GM12891 (cell line): ENCODE data around the gene ARMH3.
A peak's percentile ranks its signal among the peaks of the same experiment; 100 is the strongest.

ENCODE experiments used
- DNase-seq: peaks from one replicate; pipeline ENCODE4 v3.0.0; 2011; ENCODE audit warnings: low spot score; ENCODE audit not compliant: insufficient read length
- FAIRE-seq: peaks from 2 replicates; lab custom pipeline; 2011; peaks lifted over from hg19 to GRCh38; lab: Jason Lieb, UNC
- PAX5 ChIP-seq: IDR thresholded peaks from 2 replicates; pipeline ENCODE4 v1.6.1; 2011; ENCODE audit warnings: low read length, moderate library complexity, mild to moderate bottlenecking; ENCODE audit not compliant: insufficient read depth, severe bottlenecking
- POLR2A ChIP-seq: IDR thresholded peaks from 2 replicates; pipeline ENCODE4 v1.6.1; 2011; ENCODE audit warnings: low read depth, low read length, control low read depth
- POLR2AphosphoS5 ChIP-seq: IDR thresholded peaks from 2 replicates; pipeline ENCODE4 v1.6.1; 2011; ENCODE audit warnings: low read depth, low read length, control low read depth
- POU2F2 ChIP-seq: IDR thresholded peaks from 2 replicates; pipeline ENCODE4 v1.6.1; 2011; ENCODE audit warnings: low read depth, mild to moderate bottlenecking, control low read depth, low read length, moderate library complexity
- SPI1 ChIP-seq: IDR thresholded peaks from 2 replicates; pipeline ENCODE4 v1.6.1; 2011; ENCODE audit warnings: low read depth, low read length, control low read depth
- TAF1 ChIP-seq: IDR thresholded peaks from 2 replicates; pipeline ENCODE4 v1.6.1; 2011; ENCODE audit warnings: low read depth, low read length, control low read depth

The ARMH3 gene

DNA sequence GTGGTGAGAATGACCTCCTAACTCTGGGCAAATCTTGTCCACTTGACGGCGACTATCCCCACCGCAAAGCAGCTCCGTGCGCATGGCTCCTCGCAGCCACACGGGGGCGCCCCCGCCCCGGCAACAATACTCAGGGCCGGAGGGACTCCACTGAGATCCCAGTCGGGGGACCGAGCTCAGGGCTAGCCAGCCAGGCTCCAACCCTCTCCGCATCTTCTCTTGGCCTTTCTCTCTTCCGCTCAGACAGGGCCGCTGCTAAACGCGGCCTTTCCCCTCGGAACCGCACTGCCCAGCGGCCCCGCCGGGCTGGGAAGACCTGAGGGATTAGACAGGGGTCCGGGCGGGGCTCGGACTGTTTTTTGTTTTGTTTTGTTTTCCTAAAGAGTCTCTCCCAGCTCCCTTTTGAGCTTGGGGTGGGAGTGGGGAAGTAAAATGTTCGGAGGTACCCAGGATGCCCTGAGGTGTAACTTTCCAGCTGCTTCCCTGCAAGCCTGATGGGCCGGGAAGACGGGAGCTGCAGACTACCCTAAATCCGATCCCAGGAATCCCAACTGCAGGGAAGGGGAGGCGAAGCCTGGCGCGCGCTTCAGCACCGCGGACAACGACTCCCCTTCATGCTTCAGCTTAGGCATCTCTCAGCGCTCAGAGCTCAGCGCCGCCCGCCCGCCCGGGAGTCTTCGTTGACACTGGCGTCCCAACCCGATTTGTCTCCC, 215.1 kb downstream of the ARMH3 start:
- FAIRE-seq (peak; percentile 98), DNase-seq (peak; percentile 92)
- TF ChIP-seq POLR2A = no peak
- no peak for TF ChIP-seq POLR2AphosphoS5
- no peak for TF ChIP-seq PAX5
- no peak for TF ChIP-seq POU2F2
- TF ChIP-seq TAF1 = no peak
- no peak for TF ChIP-seq SPI1

DNA sequence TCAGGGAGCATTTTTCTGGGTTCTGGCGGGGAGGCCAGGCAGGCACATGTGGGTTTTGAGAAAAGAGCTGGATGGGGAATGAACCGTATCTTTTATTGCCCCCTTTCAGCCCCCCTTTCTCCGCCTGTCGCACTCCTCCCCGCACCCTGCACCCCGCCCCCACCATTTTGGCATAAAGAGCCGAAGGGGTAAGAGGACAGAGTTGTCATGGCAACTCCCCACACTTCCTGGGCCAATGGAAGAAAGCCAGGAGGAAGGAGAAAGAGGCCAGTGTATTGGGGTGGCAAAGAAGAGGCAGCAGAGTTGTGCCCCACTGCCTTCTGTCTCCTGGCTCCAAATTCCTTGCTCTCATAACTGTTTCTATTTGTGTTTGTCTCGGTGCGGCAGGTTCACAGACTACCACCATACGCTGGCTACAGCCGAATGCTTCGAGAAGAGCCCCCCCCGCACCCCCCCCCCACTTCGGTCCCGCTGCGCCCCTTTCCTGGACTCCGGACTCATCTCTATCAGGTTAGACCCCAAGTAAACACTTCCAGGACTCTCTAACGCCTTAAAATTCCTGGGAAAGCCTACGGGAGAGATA, 215.8 kb downstream of the ARMH3 start:
- DNase-seq = no peak
- no peak for TF ChIP-seq POLR2AphosphoS5
- TF ChIP-seq POU2F2 = no peak
- no peak for TF ChIP-seq TAF1
- no peak for TF ChIP-seq POLR2A
- TF ChIP-seq PAX5 = no peak
- TF ChIP-seq SPI1 = no peak
- FAIRE-seq = peak; percentile 16

GRCh38 chr10:101839416-101840063, 216.4 kb downstream of the ARMH3 start:
- FAIRE-seq (peak; percentile 88), DNase-seq (peak; percentile 77)
- TF ChIP-seq PAX5 (no peak), POLR2A (no peak), POU2F2 (no peak)

GRCh38 chr10:101839002-101839401, 217.0 kb downstream of the ARMH3 start:
- FAIRE-seq = no peak
- no peak for TF ChIP-seq POU2F2
- TF ChIP-seq POLR2A = no peak
- TF ChIP-seq POLR2AphosphoS5 = no peak
- TF ChIP-seq SPI1 = no peak
- TF ChIP-seq PAX5 = no peak
- no peak for DNase-seq

- peak; percentile 26 for FAIRE-seq
- TF ChIP-seq POLR2A (no peak), SPI1 (no peak), PAX5 (no peak), POU2F2 (no peak), TAF1 (no peak), POLR2AphosphoS5 (no peak)
- DNase-seq = no peak
Measured at GRCh38 chr10:101838416-101838970, 217.5 kb downstream of the ARMH3 start.

DNA sequence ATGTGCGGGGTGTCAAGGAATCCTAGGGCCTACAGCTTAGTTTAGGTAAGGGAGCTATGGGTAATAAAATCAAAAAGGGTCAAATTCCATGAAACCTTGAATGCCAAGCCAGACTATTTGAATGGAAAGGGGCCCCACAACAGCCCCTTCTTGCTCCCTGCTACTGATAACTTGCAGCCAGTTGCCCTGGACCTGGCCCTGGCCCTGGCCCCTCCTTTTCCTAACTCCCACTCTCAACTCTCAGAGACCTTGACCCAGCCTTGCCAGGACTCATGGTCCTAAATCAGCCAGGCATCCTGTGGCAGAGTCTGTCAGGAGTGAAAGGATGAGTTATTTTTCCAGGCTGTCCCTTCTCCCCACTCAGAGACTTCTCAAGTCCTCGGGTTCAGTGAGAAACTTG, 218.2 kb downstream of the ARMH3 start:
- DNase-seq (no peak), FAIRE-seq (no peak)
- no peak for TF ChIP-seq POU2F2
- no peak for TF ChIP-seq POLR2A
- no peak for TF ChIP-seq POLR2AphosphoS5
- no peak for TF ChIP-seq TAF1
- no peak for TF ChIP-seq PAX5
- no peak for TF ChIP-seq SPI1

DNA sequence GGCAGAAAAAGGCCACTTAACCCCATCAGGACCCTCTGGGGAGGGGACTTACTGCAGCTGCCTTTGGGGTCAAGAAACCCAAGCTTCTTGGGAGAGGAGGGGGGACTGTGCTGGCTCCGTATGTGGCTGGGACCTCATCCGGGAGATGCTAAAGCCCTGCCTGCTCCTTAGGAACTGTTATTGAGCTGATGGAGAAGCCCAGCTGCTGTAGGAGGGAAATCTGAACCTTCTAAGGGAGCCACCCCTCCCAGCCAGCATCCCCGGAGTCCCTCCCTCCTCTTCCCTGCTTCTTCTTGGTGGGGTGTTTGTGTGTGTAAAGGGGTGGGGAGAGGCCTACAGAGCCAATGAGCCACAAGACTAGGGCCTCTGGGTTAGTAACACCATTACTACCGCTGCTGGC, 220.6 kb downstream of the ARMH3 start:
- DNase-seq = no peak
- TF ChIP-seq POLR2AphosphoS5 (no peak), POU2F2 (no peak), POLR2A (no peak), SPI1 (no peak), PAX5 (no peak), TAF1 (no peak)
- no peak for FAIRE-seq

DNA sequence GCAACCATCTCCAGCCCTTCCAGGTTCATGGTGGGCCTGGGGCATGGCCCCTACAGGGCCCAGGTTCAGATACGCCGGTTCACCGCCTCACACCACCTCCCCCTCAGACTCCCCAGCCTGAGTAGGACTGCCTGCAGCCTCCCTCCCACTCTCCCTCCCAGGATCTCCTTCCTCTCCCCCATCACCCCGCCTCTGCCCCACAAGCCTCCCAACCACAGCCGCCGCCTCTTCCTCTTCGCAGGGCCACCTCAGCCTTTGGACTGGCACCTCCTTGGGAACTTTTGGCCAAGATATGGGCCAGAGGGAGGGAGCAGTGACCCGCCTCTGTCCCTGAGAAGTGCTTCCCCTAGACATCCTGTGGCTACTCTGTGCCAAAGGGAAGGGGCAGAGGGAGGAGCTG, 221.6 kb downstream of the ARMH3 start:
- TF ChIP-seq TAF1 (no peak), POLR2AphosphoS5 (no peak)
- DNase-seq (no peak), FAIRE-seq (no peak)

DNA sequence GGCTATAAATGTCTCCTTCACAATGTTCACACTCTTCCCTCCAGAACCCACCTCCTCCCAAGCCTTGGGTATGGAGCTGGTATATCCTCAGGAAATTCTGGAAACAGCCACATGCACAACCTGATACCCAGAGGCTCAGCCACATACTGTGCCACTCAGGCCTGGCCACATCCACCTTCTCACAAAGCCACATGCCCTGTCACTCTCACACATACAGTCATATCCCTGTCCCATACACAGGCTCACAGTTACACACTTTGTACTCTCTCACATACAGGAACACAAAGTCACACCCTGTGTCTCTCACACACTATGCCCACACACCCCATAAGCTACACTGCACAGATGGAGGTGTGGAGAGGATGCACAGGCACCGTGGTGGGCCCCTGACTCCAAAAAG, 222.5 kb downstream of the ARMH3 start:
- no peak for DNase-seq
- TF ChIP-seq TAF1 (no peak), SPI1 (no peak), POLR2AphosphoS5 (no peak), POLR2A (no peak)
- peak; percentile 63 for FAIRE-seq
